CD8-positive, alpha-beta memory T cell (primary cell): ENCODE results near the gene MCM3AP. TPM values are rescaled to one million over a fixed set of nuclear protein-coding genes. Genes with fewer than 3 reads are reported as not detected.

Experiments used
- CTCF ChIA-PET: fragments of 350-600 bp; sonication (Branson Sonifier 250); formaldehyde crosslinking; loops from one replicate; lab custom pipeline; 2021; ENCODE audit warnings: antibody characterized with exemption; lab: Charles Lee
- POLR2A ChIA-PET: fragments of 350-600 bp; sonication (Branson Sonifier 250); formaldehyde crosslinking; loops from one replicate; lab custom pipeline; 2021; ENCODE audit warnings: antibody characterized with exemption; lab: Charles Lee
- DNase-seq, 5 donors: peaks; one replicate each; pipeline versions ENCODE4 v3.0.0 to v3.0.0-alpha.2; 2020 to 2022; ENCODE audit warnings: mixed read lengths in 1 of 5
- H3K27ac ChIP-seq: one replicate; pipeline ENCODE4 v1.7.0; 2013; ENCODE audit warnings: low read depth, mild to moderate bottlenecking, low read length, moderate library complexity
- H3K27me3 ChIP-seq: 2 replicates; pipeline ENCODE4 v1.7.0; 2013; ENCODE audit warnings: low read length, mild to moderate bottlenecking; ENCODE audit not compliant: insufficient read depth, poor library complexity, severe bottlenecking
- H3K36me3 ChIP-seq: 2 replicates; pipeline ENCODE4 v1.7.0; 2013; ENCODE audit warnings: mild to moderate bottlenecking, low read length, moderate library complexity; ENCODE audit not compliant: insufficient read depth
- H3K4me1 ChIP-seq: 2 replicates; pipeline ENCODE4 v1.7.0; 2013; ENCODE audit warnings: mild to moderate bottlenecking, low read length, moderate library complexity; ENCODE audit not compliant: insufficient read depth
- H3K4me3 ChIP-seq: 2 replicates; pipeline ENCODE4 v1.7.0; 2013; ENCODE audit warnings: mild to moderate bottlenecking, low read length
- H3K9me3 ChIP-seq: 2 replicates; pipeline ENCODE4 v1.7.0; 2013; ENCODE audit warnings: mild to moderate bottlenecking, low read length
- H3K27ac Mint-ChIP-seq, 8 donors: one replicate each; pipeline ENCODE4 v1.8.0; 2020 to 2021; ENCODE audit warnings: mixed read lengths in 8 of 8, mild to moderate bottlenecking in 6 of 8, inconsistent platforms in 3 of 8, moderate library complexity in 3 of 8
- H3K27me3 Mint-ChIP-seq, 2 donors: one replicate each; pipeline ENCODE4 v1.8.0; 2020 to 2021; ENCODE audit warnings: mixed read lengths in 2 of 2, mild to moderate bottlenecking in 1 of 2, moderate library complexity in 1 of 2
- H3K36me3 Mint-ChIP-seq, 3 donors: one replicate each; pipeline ENCODE4 v1.8.0; 2020 to 2021; ENCODE audit warnings: mixed read lengths in 3 of 3, inconsistent platforms in 1 of 3, mild to moderate bottlenecking in 1 of 3
- H3K4me1 Mint-ChIP-seq, 3 donors: one replicate each; pipeline ENCODE4 v1.8.0; 2020 to 2021; ENCODE audit warnings: mixed read lengths in 3 of 3, inconsistent platforms in 1 of 3, mild to moderate bottlenecking in 1 of 3
- H3K4me3 Mint-ChIP-seq, 7 donors: one replicate each; pipeline ENCODE4 v1.8.0; 2020 to 2021; ENCODE audit warnings: mixed read lengths in 7 of 7, mild to moderate bottlenecking in 6 of 7, moderate library complexity in 4 of 7, inconsistent platforms in 2 of 7
- H3K9me3 Mint-ChIP-seq, 5 donors: one replicate each; pipeline ENCODE4 v1.8.0; 2020 to 2022; ENCODE audit warnings: mixed read lengths in 5 of 5, mild to moderate bottlenecking in 3 of 5, moderate library complexity in 2 of 5, inconsistent platforms in 1 of 5
- polyA plus RNA-seq: library from polyadenylated mRNA; unstranded; fragments of 300-500 nt; fragmentation: Illumina TruSeq; gene quantifications from one replicate; pipeline ENCODE4 v1.2.3, GENCODE V29; 2021
- total RNA-seq, 2 experiments: library from RNA; stranded (reverse); gene quantifications; one replicate each; pipeline ENCODE4 v1.2.3, GENCODE V29; 2021

The MCM3AP gene
- total and polyA plus RNA-seq, 3 experiments from 2014 or later: 56.7 to 133 (median 131) TPM

GRCh38 chr21:46188226-46189212 lies 96.9 kb downstream of the MCM3AP start:
- POLR2A ChIA-PET: no interaction called here
- H3K4me1 ChIP-seq: peaks cover 15% of the 10 kb centered on the region
- Mint-ChIP-seq H3K4me1 (peaks cover 0 to 17% (median 9%) of the 10 kb centered on the region in 3 donors), H3K27me3 (peaks cover 0 to 9% of the 10 kb centered on the region in 2 donors), H3K4me3 (no peak overlapping the region), H3K36me3 (peaks cover 0 to 11% (median under 1%) of the 10 kb centered on the region in 3 donors), H3K9me3 (no peaks in the 10 kb centered on the region), H3K27ac (peak overlapping the region in 5 of 8 donors; percentile 15 to 51 (median 47))
- peak overlapping the region; percentile 50 for H3K27ac ChIP-seq
- H3K27me3 ChIP-seq: peaks cover 6% of the 10 kb centered on the region
- H3K9me3 ChIP-seq: no peaks in the 10 kb centered on the region
- CTCF ChIA-PET: no interaction called here
- peaks cover 3% of the 10 kb centered on the region for H3K36me3 ChIP-seq
- H3K4me3 ChIP-seq: no peak overlapping the region
- DNase-seq: peak in 1 of 5 donors; percentile 22

GRCh38 chr21:46187814-46188213 lies 97.6 kb downstream of the MCM3AP start:
- H3K36me3 Mint-ChIP-seq: peaks cover 0 to 5% (median 0%) of the 10 kb centered on the region in 3 donors
- POLR2A ChIA-PET: no interaction called here
- H3K27ac Mint-ChIP-seq: peak overlapping the region in 2 of 8 donors; percentile 15 to 51

GRCh38 chr21:46187261-46187660 lies 98.2 kb downstream of the MCM3AP start:
- POLR2A ChIA-PET: no interaction called here

More at GRCh38 chr21:46187814-46188213, 97.6 kb downstream of the MCM3AP start:
- H3K27ac ChIP-seq: no peak overlapping the region
- peaks cover 15% of the 10 kb centered on the region for H3K4me1 ChIP-seq
- Mint-ChIP-seq H3K4me3 (no peak overlapping the region), H3K9me3 (no peaks in the 10 kb centered on the region), H3K4me1 (peaks cover 0 to 17% (median 9%) of the 10 kb centered on the region in 3 donors), H3K27me3 (peaks cover 0 to 9% of the 10 kb centered on the region in 2 donors)
- H3K4me3 ChIP-seq: no peak overlapping the region
- CTCF ChIA-PET: no interaction called here
- no peak for DNase-seq
- no peaks in the 10 kb centered on the region for H3K9me3 ChIP-seq
- H3K36me3 ChIP-seq: no peaks in the 10 kb centered on the region
- peaks cover 6% of the 10 kb centered on the region for H3K27me3 ChIP-seq

DNA sequence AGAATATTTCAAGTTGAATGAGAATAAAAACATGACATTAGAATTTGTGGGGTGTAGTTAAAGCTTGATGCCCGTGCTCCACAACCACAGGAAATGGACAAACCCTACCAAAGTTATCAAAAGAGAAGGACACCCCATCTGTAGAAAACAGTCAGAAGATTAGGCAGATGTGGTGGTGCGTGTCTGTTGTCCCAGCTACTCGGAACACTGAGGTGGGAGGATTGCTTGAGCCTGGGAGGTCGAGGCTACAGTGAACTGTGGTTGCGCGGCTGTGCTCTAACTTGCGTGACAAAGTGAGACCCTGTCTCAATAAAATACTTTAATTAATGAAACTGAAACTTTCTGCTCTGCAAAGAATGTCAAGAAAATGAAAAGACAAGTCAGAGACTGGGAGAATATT lies 99.7 kb downstream of the MCM3AP start:
- ChIA-PET POLR2A (no interaction called here), CTCF (no interaction called here)
- peaks cover 0 to 12% of the 10 kb centered on the region in 2 donors for H3K27me3 Mint-ChIP-seq
- DNase-seq: no peak
- H3K4me1 ChIP-seq: peaks cover 15% of the 10 kb centered on the region
- peak overlapping the region in 3 of 8 donors; percentile 14 to 88 (median 84) for H3K27ac Mint-ChIP-seq
- H3K4me1 Mint-ChIP-seq: peaks cover 0 to 17% (median 9%) of the 10 kb centered on the region in 3 donors
- H3K27ac ChIP-seq: peak overlapping the region; percentile 74
- no peak overlapping the region for H3K4me3 ChIP-seq
- no peaks in the 10 kb centered on the region for H3K9me3 ChIP-seq
- H3K36me3 Mint-ChIP-seq: peaks cover 0 to 2% (median 0%) of the 10 kb centered on the region in 3 donors
- peak overlapping the region in 4 of 7 donors; percentile 73 to 83 (median 79) for H3K4me3 Mint-ChIP-seq
- no peaks in the 10 kb centered on the region for H3K36me3 ChIP-seq
- peaks cover 6% of the 10 kb centered on the region for H3K27me3 ChIP-seq
- no peaks in the 10 kb centered on the region for H3K9me3 Mint-ChIP-seq

More at GRCh38 chr21:46187261-46187660, 98.2 kb downstream of the MCM3AP start:
- no peak overlapping the region for H3K4me3 Mint-ChIP-seq
- H3K27ac ChIP-seq: no peak overlapping the region
- no peaks in the 10 kb centered on the region for H3K36me3 ChIP-seq
- peaks cover 0 to 4% (median 0%) of the 10 kb centered on the region in 3 donors for H3K36me3 Mint-ChIP-seq
- H3K27me3 Mint-ChIP-seq: peaks cover 0 to 9% of the 10 kb centered on the region in 2 donors
- H3K27me3 ChIP-seq: peaks cover 6% of the 10 kb centered on the region
- no peak overlapping the region for H3K27ac Mint-ChIP-seq
- CTCF ChIA-PET: no interaction called here
- H3K9me3 Mint-ChIP-seq: no peaks in the 10 kb centered on the region
- H3K4me1 ChIP-seq: peaks cover 15% of the 10 kb centered on the region
- peaks cover 0 to 17% (median 9%) of the 10 kb centered on the region in 3 donors for H3K4me1 Mint-ChIP-seq
- no peaks in the 10 kb centered on the region for H3K9me3 ChIP-seq
- H3K4me3 ChIP-seq: no peak overlapping the region
- DNase-seq: peak in 1 of 5 donors; percentile 23

Other genes starting within 250 kb of the MCM3AP start
- 10 to 100 TPM; 22.8 to 25.1 TPM for gene COL6A2, start 187.5 kb downstream of the MCM3AP start, total RNA-seq
- 17.4 TPM for gene COL6A2, start 187.5 kb downstream of the MCM3AP start, polyA plus RNA-seq
- gene FTCD, start 130.0 kb downstream of the MCM3AP start, total RNA-seq: not detected
- gene FTCD, start 130.0 kb downstream of the MCM3AP start, polyA plus RNA-seq: not detected
- gene SPATC1L, start 101.2 kb downstream of the MCM3AP start, total RNA-seq: 1 to 10 TPM; 5.0 TPM
- gene SPATC1L, start 101.2 kb downstream of the MCM3AP start, polyA plus RNA-seq: 10.7 TPM
- gene LSS, start 56.8 kb downstream of the MCM3AP start, total RNA-seq: 10 to 100 TPM; 19.6 to 20.4 TPM
- gene LSS, start 56.8 kb downstream of the MCM3AP start, polyA plus RNA-seq: 16.1 TPM
- 10 to 100 TPM; 16.7 to 18.6 TPM for gene YBEY, start 731 bp upstream of the MCM3AP start, total RNA-seq
- gene YBEY, start 731 bp upstream of the MCM3AP start, polyA plus RNA-seq: 21.0 TPM
- 10 to 100 TPM; 13.4 to 14.5 TPM for gene C21orf58, start 38.3 kb upstream of the MCM3AP start, total RNA-seq
- gene C21orf58, start 38.3 kb upstream of the MCM3AP start, polyA plus RNA-seq: 0.62 TPM
- 10 to 100 TPM; 54.8 to 60.1 TPM for gene PCNT, start 38.5 kb upstream of the MCM3AP start, total RNA-seq
- 27.1 TPM for gene PCNT, start 38.5 kb upstream of the MCM3AP start, polyA plus RNA-seq
- gene DIP2A, start 173.3 kb upstream of the MCM3AP start, total RNA-seq: 10 to 100 TPM; 29.7 to 29.9 TPM
- gene DIP2A, start 173.3 kb upstream of the MCM3AP start, polyA plus RNA-seq: 32.6 TPM